GM19468 (cell line): ENCODE measurements around the gene SARS1.
A peak's percentile ranks its signal among the peaks of the same experiment; 100 is the strongest.

ENCODE experiments used
- ATAC-seq: cut with Tn5 transposase; IDR thresholded peaks from one replicate; pipeline ENCODE4 v1.9.1; 2021; ENCODE audit warnings: mild to moderate bottlenecking, moderate library complexity, moderate number of reproducible peaks; ENCODE audit not compliant: unreplicated experiment; ENCODE audit errors: extremely low read depth

SARS1 gene

DNA sequence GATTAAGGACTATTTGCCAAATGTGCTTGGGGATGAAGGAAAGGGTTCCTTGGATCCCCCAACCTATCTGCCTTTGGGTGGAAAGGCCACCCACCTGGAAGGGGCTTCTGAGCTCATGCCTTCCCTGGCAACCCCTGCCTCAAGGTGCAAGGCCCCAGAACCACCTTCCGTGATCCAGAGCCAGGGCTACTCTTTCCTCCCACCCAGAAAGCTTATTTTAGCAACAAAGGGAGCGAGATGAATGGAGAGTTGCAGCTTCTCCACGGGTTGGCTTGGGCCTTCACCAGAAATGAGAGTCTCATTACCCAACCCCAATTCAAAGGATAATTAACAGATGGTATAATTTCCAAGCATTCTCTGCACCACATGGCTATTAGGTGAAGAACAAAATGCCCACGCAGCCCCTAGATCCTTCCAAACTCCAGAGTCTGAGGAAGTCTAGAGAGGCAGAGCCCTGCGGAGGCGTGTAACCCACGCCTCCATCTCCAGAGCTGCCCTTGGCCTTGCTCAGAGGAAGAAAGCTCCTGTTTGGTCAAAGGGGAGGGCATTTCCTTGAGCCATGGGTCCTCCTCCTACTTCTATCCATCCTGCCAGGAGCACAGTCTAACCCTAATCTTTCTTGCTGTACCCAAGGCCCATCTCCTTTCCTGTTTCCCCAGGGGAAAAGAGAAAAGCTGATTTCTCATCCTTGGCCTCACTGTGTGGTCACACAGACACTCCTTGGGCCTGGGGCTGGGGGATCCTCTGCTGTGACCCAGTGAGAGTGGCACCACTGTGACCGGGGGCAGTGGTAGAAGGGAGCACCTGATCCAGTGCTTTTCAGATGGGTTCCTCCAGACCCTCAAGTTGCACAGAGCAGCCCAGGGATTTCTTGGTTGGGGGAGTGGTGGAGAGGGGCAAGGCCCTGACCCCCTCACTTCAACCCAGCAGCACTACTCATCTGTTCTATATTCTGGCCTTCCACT is 34.0 kb downstream of the SARS1 start:
- ATAC-seq: no peak

DNA sequence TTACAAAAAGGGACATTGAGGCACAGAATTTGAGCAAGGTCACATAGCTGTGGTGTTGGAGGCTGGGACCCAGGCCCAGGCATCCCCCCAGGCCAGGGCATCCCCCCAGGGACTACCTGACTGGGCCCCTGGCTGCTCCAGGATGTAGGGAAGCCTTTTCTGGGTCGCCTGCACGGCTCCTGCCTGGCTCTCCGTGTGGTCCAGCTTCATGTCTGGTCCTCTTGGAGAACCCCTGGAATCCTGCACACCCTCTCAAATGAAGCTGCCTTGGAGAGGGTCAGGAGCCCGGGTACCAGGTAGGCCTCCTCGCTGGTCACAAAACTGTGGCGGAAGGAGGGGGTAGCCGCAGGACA is 34.7 kb downstream of the SARS1 start:
- no peak for ATAC-seq

DNA sequence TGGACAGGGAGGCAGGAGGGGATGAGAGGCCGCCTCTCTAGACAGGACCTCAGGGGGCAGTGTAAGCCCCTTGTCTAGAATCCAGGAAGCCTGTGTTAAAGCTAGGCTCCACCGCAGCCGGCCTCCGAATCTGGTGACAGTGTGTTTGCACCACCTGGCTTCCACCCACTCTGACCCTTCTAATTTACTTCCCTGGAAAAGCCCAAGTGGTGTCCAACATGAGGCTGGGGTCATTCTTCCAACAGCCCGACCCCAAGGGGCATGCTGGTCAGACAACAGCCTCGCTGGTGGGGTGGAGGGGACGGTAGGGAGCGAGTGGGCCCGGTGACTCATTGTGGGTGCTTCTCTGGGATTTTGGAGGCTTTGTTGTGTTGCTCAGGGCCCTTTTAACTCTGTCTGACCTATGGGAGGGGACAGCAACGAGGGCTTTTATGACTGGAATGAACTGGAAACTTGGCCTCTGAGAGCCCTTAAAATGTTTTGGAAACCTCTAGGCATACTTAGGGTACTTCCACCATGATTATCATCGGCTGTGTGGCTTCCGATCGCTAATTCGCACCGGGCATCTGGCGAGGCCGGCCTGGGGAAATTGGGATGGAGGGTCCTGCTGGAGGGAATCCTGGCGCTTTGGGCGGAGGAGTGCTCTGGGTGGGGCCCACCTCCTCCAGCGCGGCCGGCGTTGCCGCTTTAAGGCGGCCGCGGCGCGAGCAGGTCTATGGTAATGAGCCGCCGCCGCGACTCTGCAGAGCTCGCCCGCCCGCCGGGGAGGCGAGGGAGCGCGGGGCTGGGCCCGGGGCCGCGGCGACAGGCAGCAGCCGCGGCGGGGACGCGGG is 35.3 kb downstream of the SARS1 start, which contains the start of gene CELSR2:
Gene CELSR2 (plus strand): TSS at position 743 of the 833 bp plus-strand sequence. CDS start 541 bp downstream, outside the sequence.
- peak; percentile 54 for ATAC-seq

- ATAC-seq: no peak
Measured at GRCh38 chr1:109249654-109250401, 36.1 kb downstream of the SARS1 start.

DNA sequence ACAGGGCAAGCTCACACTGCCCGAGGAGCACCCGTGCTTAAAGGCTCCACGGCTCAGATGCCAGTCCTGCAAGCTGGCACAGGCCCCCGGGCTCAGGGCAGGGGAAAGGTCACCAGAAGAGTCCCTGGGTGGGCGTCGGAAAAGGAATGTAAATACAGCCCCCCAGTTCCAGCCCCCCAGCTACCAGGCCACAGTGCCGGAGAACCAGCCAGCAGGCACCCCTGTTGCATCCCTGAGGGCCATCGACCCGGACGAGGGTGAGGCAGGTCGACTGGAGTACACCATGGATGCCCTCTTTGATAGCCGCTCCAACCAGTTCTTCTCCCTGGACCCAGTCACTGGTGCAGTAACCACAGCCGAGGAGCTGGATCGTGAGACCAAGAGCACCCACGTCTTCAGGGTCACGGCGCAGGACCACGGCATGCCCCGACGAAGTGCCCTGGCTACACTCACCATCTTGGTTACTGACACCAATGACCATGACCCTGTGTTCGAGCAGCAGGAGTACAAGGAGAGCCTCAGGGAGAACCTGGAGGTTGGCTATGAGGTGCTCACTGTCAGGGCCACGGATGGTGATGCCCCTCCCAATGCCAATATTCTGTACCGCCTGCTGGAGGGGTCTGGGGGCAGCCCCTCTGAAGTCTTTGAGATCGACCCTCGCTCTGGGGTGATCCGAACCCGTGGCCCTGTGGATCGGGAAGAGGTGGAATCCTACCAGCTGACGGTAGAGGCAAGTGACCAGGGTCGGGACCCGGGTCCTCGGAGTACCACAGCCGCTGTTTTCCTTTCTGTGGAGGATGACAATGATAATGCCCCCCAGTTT is 36.9 kb downstream of the SARS1 start:
- no peak for ATAC-seq

DNA sequence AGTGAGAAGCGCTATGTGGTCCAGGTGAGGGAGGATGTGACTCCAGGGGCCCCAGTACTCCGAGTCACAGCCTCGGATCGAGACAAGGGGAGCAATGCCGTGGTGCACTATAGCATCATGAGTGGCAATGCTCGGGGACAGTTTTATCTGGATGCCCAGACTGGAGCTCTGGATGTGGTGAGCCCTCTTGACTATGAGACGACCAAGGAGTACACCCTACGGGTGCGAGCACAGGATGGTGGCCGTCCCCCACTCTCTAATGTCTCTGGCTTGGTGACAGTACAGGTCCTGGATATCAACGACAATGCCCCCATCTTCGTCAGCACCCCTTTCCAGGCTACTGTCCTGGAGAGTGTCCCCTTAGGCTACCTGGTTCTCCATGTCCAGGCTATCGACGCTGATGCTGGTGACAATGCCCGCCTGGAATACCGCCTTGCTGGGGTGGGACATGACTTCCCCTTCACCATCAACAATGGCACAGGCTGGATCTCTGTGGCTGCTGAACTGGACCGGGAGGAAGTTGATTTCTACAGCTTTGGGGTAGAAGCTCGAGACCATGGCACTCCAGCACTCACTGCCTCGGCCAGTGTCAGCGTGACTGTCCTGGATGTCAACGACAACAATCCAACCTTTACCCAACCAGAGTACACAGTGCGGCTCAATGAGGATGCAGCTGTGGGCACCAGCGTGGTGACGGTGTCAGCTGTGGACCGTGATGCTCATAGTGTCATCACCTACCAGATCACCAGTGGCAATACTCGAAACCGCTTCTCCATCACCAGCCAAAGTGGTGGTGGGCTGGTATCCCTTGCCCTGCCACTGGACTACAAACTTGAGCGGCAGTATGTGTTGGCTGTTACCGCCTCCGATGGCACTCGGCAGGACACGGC is 37.8 kb downstream of the SARS1 start:
- no peak for ATAC-seq

- no peak for ATAC-seq
Measured at GRCh38 chr1:109252167-109252892, 38.6 kb downstream of the SARS1 start.

GRCh38 chr1:109252893-109253802 is 39.4 kb downstream of the SARS1 start:
- ATAC-seq: no peak

DNA sequence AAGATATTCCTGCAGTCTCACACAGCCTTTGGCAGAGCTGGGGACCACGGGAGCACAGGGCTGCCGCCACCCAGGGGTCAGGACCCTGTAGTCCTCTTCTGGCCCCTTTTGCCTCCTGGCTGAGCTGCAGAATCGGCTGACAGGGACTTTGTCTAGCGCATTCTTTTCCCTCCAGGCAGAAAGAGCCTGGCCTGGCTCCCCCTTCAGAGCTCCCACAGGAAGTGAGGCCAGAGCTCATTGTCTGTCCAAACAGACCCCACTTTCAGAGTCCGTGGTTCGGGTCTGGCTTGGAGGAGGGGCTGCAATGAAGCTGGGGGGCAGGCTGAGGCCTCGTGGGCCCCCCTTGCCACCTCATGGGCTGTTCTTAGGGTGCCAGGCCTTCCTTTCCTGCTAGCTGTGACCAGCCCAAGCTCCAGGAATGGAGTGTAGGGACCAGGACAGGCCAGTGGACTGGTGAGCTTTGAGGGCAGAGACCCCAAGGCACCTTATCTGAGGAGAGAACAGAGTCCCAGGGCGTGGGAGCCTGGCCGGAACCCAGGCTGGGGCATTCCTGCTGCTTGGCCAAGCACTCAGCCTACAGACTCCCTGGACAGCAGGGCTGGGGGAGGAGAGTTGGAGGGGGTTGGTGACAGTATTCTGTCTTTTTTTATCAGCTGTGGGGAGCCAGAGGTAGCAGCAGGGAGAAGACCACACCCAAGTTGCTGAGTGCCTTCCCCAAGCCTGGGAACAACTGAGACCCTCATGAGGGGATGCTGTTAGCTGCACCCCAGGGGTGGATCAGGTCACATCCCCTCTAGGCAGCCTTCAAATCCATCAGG is 40.3 kb downstream of the SARS1 start:
- no peak for ATAC-seq

DNA sequence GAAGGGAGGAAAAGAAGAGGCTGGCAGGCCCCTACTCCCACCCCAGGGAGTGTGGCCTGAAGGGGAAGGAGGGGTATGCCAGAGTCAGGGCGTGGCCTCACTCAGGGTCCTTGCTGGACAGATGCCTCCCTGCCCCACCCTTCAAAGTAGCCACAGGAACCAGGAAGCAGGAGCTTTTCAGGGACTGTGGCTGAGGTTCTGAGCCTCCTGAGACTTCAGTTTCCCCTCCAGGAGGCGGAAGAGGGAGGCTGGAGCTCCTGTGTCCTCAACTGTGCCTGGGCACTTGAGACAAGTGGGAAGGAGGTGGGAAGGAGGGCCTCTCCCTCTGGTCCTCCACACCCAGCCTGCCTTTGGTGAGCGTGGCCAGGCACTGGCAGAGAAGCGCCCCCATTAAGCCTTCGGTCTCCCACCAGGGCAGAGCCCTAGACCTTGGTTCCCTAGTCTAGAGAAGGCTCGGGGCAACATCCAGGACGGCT is 40.9 kb downstream of the SARS1 start:
- no peak for ATAC-seq

DNA sequence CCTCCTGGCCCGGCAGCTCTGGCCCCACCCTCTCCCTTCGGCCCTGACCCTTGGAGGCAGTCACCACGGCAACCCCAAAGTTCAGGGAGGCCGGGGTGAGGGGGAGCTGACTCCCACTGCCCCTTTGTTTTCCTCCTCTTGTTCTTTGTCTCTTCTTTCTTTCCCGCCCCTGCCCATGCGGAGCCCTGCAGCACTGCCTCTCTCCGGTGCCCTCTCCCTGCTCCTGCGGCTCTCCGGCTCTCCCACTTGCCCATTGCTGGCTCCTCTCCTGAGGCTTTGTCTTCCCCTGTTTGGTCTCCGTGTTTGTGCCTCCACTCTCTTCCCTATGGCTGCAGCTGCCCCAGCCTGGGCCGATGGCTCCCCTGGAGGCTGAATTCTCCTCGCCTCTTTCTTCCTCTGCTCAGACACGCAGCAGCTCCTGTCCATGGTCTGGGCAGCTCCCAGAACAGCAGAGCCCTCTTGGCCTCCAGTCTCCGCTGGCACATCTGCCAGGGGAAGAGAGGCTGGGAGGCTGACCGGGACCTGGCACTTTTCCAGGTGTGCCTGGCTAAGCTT is 41.5 kb downstream of the SARS1 start:
- no peak for ATAC-seq

GRCh38 chr1:109255678-109256077 is 42.0 kb downstream of the SARS1 start:
- no peak for ATAC-seq

DNA sequence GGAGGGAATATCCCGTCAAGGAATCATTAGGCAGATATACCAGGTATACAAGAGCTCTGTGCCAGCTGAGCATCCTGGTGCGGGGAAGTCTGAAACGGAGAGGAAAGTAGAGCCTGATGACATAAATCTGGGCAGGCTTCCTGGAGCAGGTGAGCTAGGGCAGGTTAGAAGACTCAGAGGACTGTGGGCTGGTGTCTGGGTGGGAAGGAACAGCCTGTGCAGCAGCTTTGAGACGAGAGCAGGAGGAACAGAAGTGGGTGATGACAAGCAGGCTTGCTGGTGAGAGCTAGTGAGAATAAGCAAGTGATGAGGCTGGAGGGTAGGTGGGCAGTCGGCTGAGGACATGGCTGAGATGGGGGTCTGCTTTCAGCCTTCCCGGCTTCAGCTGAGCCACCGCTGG is 42.4 kb downstream of the SARS1 start:
- no peak for ATAC-seq

- no peak for ATAC-seq
Measured at GRCh38 chr1:109256971-109257681, 43.4 kb downstream of the SARS1 start.
